GM23338 (cell line): ENCODE measurements around the gene TBC1D2B. TPM values are rescaled to one million over a fixed set of nuclear protein-coding genes. Genes with fewer than 3 reads are reported as not detected.

ENCODE experiments used
- ATAC-seq: fragments of 200-7000 bp; cut with Tn5 transposase; 3 replicates; pipeline ENCODE4 v1.9.1; 2020
- DNase-seq: peaks from one replicate; pipeline ENCODE4 v3.0.0-alpha.2; 2015; ENCODE audit warnings: low spot score
- H2AFZ ChIP-seq: fragments of 200-600 bp; sonication (generic); 2 replicates; pipeline ENCODE4 v1.8.0; 2016; ENCODE audit warnings: antibody characterized with exemption, mild to moderate bottlenecking, moderate library complexity
- H3F3A ChIP-seq: fragments of 200-600 bp; sonication (generic); replicated peaks from 2 replicates; pipeline ENCODE4 v1.8.0; 2017; ENCODE audit warnings: antibody characterized with exemption, mixed run types, low read depth
- H3K27ac ChIP-seq: fragments of 200-600 bp; sonication (generic); 2 replicates; pipeline ENCODE4 v1.6.1; 2016; ENCODE audit warnings: low read depth
- H3K27me3 ChIP-seq: fragments of 200-600 bp; sonication (generic); 2 replicates; pipeline ENCODE4 v1.8.0; 2016; ENCODE audit warnings: mild to moderate bottlenecking, mixed run types, moderate library complexity; ENCODE audit not compliant: insufficient read depth
- H3K36me3 ChIP-seq: fragments of 200-600 bp; sonication (generic); 2 replicates; pipeline ENCODE4 v1.8.0; 2016; ENCODE audit warnings: mild to moderate bottlenecking; ENCODE audit not compliant: insufficient read depth
- H3K4me1 ChIP-seq: fragments of 200-600 bp; sonication (generic); 2 replicates; pipeline ENCODE4 v1.8.0; 2016; ENCODE audit warnings: mild to moderate bottlenecking, moderate library complexity; ENCODE audit not compliant: insufficient read depth
- H3K4me2 ChIP-seq: fragments of 200-600 bp; sonication (generic); 2 replicates; pipeline ENCODE4 v1.7.1; 2017; ENCODE audit warnings: mixed run types
- H3K4me3 ChIP-seq: fragments of 200-600 bp; sonication (generic); 2 replicates; pipeline ENCODE4 v1.6.1; 2016; ENCODE audit warnings: mixed run types
- H3K79me2 ChIP-seq: fragments of 200-600 bp; sonication (generic); replicated peaks from 2 replicates; pipeline ENCODE4 v1.8.0; 2017; ENCODE audit warnings: mild to moderate bottlenecking; ENCODE audit not compliant: insufficient read depth
- H3K9me2 ChIP-seq: fragments of 200-600 bp; sonication (generic); 2 replicates; pipeline ENCODE4 v1.8.0; 2017; ENCODE audit not compliant: insufficient read depth
- H4K20me1 ChIP-seq: fragments of 200-600 bp; sonication (generic); replicated peaks from 2 replicates; pipeline ENCODE4 v1.8.0; 2017; ENCODE audit warnings: mild to moderate bottlenecking; ENCODE audit not compliant: insufficient read depth
- H3K27ac Mint-ChIP-seq: 2 replicates; pipeline ENCODE4 v1.8.0; 2020; ENCODE audit warnings: inconsistent platforms, mild to moderate bottlenecking, moderate library complexity, mixed read lengths
- H3K27me3 Mint-ChIP-seq: 3 replicates; pipeline ENCODE4 v1.8.0; 2022; ENCODE audit warnings: low read depth, mild to moderate bottlenecking, moderate library complexity, mixed read lengths, inconsistent platforms; ENCODE audit not compliant: insufficient read depth, poor library complexity
- H3K36me3 Mint-ChIP-seq: 3 replicates; pipeline ENCODE4 v1.8.0; 2021; ENCODE audit warnings: low read depth, mild to moderate bottlenecking, inconsistent platforms, moderate library complexity, mixed read lengths
- H3K4me1 Mint-ChIP-seq: 3 replicates; pipeline ENCODE4 v1.8.0; 2020; ENCODE audit warnings: mild to moderate bottlenecking, inconsistent platforms, mixed read lengths
- H3K4me3 Mint-ChIP-seq: 3 replicates; pipeline ENCODE4 v1.8.0; 2021; ENCODE audit warnings: moderate library complexity, mild to moderate bottlenecking, inconsistent platforms, mixed read lengths
- H3K9me3 Mint-ChIP-seq: 3 replicates; pipeline ENCODE4 v1.8.0; 2020; ENCODE audit warnings: moderate library complexity, mild to moderate bottlenecking, inconsistent platforms, mixed read lengths
- CREB1 ChIP-seq: fragments of 250-450 bp; sonication (Bioruptor Pico); IDR thresholded peaks from 2 replicates; pipeline ENCODE4 v1.5.0; 2020; ENCODE audit warnings: low read depth, mild to moderate bottlenecking, moderate library complexity
- CTCF ChIP-seq, 2 experiments: fragments of 200-600 bp in 1 of 2; sonication (generic) in 1 of 2; conservative IDR thresholded peaks; 2 replicates each; pipeline versions ENCODE4 v1.5.1 to v1.6.1; 2016 to 2017; ENCODE audit warnings: antibody characterized with exemption in 2 of 2, low read depth in 2 of 2, mild to moderate bottlenecking in 2 of 2, moderate library complexity in 1 of 2
- EZH2 ChIP-seq: fragments of 200-600 bp; sonication (generic); IDR thresholded peaks from one replicate; pipeline ENCODE4 v1.8.0; 2017; ENCODE audit warnings: antibody characterized with exemption, mild to moderate bottlenecking, low read depth; ENCODE audit not compliant: unreplicated experiment
- POLR2AphosphoS5 ChIP-seq: IDR thresholded peaks from 2 replicates; pipeline ENCODE4 v1.6.1; 2016; ENCODE audit warnings: antibody characterized with exemption, low read depth
- REST ChIP-seq: IDR thresholded peaks from one replicate; pipeline ENCODE4 v1.6.1; 2018; ENCODE audit warnings: antibody characterized with exemption; ENCODE audit not compliant: unreplicated experiment
- STAT1 ChIP-seq: IDR thresholded peaks from one replicate; pipeline ENCODE4 v1.6.1; 2016; ENCODE audit warnings: antibody characterized with exemption; ENCODE audit not compliant: unreplicated experiment
- ZNF331 ChIP-seq: fragments of 250-450 bp; sonication (Bioruptor Pico); IDR thresholded peaks from 2 replicates; pipeline ENCODE4 v1.5.0; 2020; ENCODE audit warnings: low read depth, mild to moderate bottlenecking, moderate library complexity
- ZNF462 ChIP-seq: fragments of 250-450 bp; sonication (Bioruptor Pico); IDR thresholded peaks from 2 replicates; pipeline ENCODE4 v1.5.0; 2020; ENCODE audit warnings: mild to moderate bottlenecking, moderate library complexity
- polyA plus RNA-seq: library from polyadenylated mRNA; unstranded; fragments of >200 nt; fragmentation: Nextera tagmentation; extraction: Ambion mirVana; gene quantifications from 2 replicates; pipeline ENCODE4 v1.2.1, GENCODE V29; 2016
- total RNA-seq: library from RNA; depleted of rRNA; stranded (reverse); fragments of >200 nt; shearing (Covaris generic); gene quantifications from 2 replicates; pipeline ENCODE4 v1.2.3, GENCODE V29; 2014

TBC1D2B gene
- total and polyA plus RNA-seq, 2 experiments from 2014 or later = 3.6 to 17.8 TPM

GRCh38 chr15:78051596-78051995 lies 25.9 kb downstream of the TBC1D2B start (continued):
- TF ChIP-seq CTCF (conservative IDR thresholded peaks at IDR 0.05; ENCODE audit: low read depth in 2 of 2) = no peak
- no peak for TF ChIP-seq CREB1 (CRISPR knock-in tag)
- TF ChIP-seq STAT1 = no peak
- no peak for TF ChIP-seq REST

- H3K27me3 Mint-ChIP-seq = no peaks in the 10 kb centered on the region
- no peaks in the 10 kb centered on the region for H3K36me3 Mint-ChIP-seq
- no peaks in the 10 kb centered on the region for H4K20me1 ChIP-seq
- H3K9me3 Mint-ChIP-seq = no peaks in the 10 kb centered on the region
- H3K27ac ChIP-seq = no peak overlapping the region
- no peak for TF ChIP-seq ZNF331 (CRISPR knock-in tag)
- TF ChIP-seq POLR2AphosphoS5 = no peak
- TF ChIP-seq CREB1 (CRISPR knock-in tag) = no peak
- TF ChIP-seq EZH2 = no peak
- no peak for TF ChIP-seq ZNF462
- no peaks in the 10 kb centered on the region for H3F3A ChIP-seq
- no peak overlapping the region for H3K4me3 Mint-ChIP-seq
- no peak for DNase-seq
- H3K4me3 ChIP-seq = no peak overlapping the region
- peaks cover 17% of the 10 kb centered on the region for H3K4me1 Mint-ChIP-seq
- H3K79me2 ChIP-seq = peaks cover 12% of the 10 kb centered on the region
- peaks cover 29% of the 10 kb centered on the region for H3K4me1 ChIP-seq
- H3K4me2 ChIP-seq = no peak overlapping the region
- no peak for ATAC-seq
- no peaks in the 10 kb centered on the region for H3K9me2 ChIP-seq
- H3K36me3 ChIP-seq = no peaks in the 10 kb centered on the region
- no peaks in the 10 kb centered on the region for H3K27me3 ChIP-seq
- H3K27ac Mint-ChIP-seq = no peak overlapping the region
- H2AFZ ChIP-seq = no peak overlapping the region
Observed at GRCh38 chr15:78050826-78051225, 26.7 kb downstream of the TBC1D2B start.
